OCI-LY1 (cell line): ENCODE measurements around the gene EGR2.

ENCODE experiments used
- CTCF ChIP-seq: fragments of 200-600 bp; sonication (generic), shearing (Covaris generic); IDR thresholded peaks from 2 replicates; pipeline ENCODE4 v1.5.1; 2017; ENCODE audit warnings: mild to moderate bottlenecking, antibody characterized with exemption, low read length, moderate library complexity, mixed read lengths
- EZH2 ChIP-seq: fragments of 200-600 bp; sonication (generic), shearing (Covaris generic); IDR thresholded peaks from 2 replicates; pipeline ENCODE4 v1.8.0; 2017; ENCODE audit warnings: borderline replicate concordance, mixed run types, mild to moderate bottlenecking, antibody characterized with exemption, low read length, moderate library complexity, mixed read lengths

GRCh38 chr10:62819141-62819920, 3.2 kb upstream of the EGR2 start:
- TF ChIP-seq CTCF (no peak), EZH2 (no peak)
